SJCRH30 (cell line): ENCODE measurements around the gene MLLT3. TPM values are rescaled to one million over a fixed set of nuclear protein-coding genes. Genes with fewer than 3 reads are reported as not detected.

Source experiments
- DNase-seq, 2 experiments: peaks; one replicate each; pipeline ENCODE4 v3.0.0-alpha.2; 2015 to 2020
- H3K27ac ChIP-seq: fragments of 250-450 bp; sonication (Bioruptor Pico); 2 replicates; pipeline ENCODE4 v1.5.1; 2020; ENCODE audit warnings: mild to moderate bottlenecking, moderate library complexity
- H3K27me3 ChIP-seq: fragments of 250-450 bp; sonication (Bioruptor Pico); 2 replicates; pipeline ENCODE4 v1.5.1; 2020; ENCODE audit warnings: mild to moderate bottlenecking, moderate library complexity
- H3K36me3 ChIP-seq: fragments of 250-450 bp; sonication (Bioruptor Pico); 2 replicates; pipeline ENCODE4 v1.5.1; 2020; ENCODE audit warnings: mild to moderate bottlenecking, moderate library complexity
- H3K4me1 ChIP-seq: fragments of 250-450 bp; sonication (Bioruptor Pico); 2 replicates; pipeline ENCODE4 v1.5.1; 2020; ENCODE audit warnings: mild to moderate bottlenecking, moderate library complexity
- H3K4me3 ChIP-seq: fragments of 250-450 bp; sonication (Bioruptor Pico); 2 replicates; pipeline ENCODE4 v1.5.1; 2020; ENCODE audit warnings: mild to moderate bottlenecking, moderate library complexity
- H3K9me3 ChIP-seq: fragments of 250-450 bp; sonication (Bioruptor Pico); replicated peaks from 2 replicates; pipeline ENCODE4 v1.5.1; 2020; ENCODE audit warnings: mild to moderate bottlenecking, moderate library complexity
- total RNA-seq: library from RNA; depleted of rRNA; stranded (reverse); fragments of >200 nt; shearing (Covaris generic); gene quantifications from 2 replicates; pipeline ENCODE4 v1.2.3, GENCODE V29; 2014

The MLLT3 gene
- total RNA-seq, 1 experiment from 2014 or later, result 30.9 TPM

GRCh38 chr9:20391208-20391607 lies 231.1 kb downstream of the MLLT3 start:
- H3K4me1 ChIP-seq, result peaks cover 5% of the 10 kb centered on the region
- no peak overlapping the region for H3K27ac ChIP-seq
- no peak for DNase-seq
- no peaks in the 10 kb centered on the region for H3K36me3 ChIP-seq
- no peaks in the 10 kb centered on the region for H3K27me3 ChIP-seq
- no peak overlapping the region for H3K4me3 ChIP-seq
- no peaks in the 10 kb centered on the region for H3K9me3 ChIP-seq

GRCh38 chr9:20390400-20390799 lies 231.9 kb downstream of the MLLT3 start:
- peaks cover 5% of the 10 kb centered on the region for H3K4me1 ChIP-seq
- H3K36me3 ChIP-seq, result no peaks in the 10 kb centered on the region
- H3K9me3 ChIP-seq, result no peaks in the 10 kb centered on the region
- no peaks in the 10 kb centered on the region for H3K27me3 ChIP-seq
- no peak overlapping the region for H3K4me3 ChIP-seq
- DNase-seq, result no peak
- H3K27ac ChIP-seq, result no peak overlapping the region

GRCh38 chr9:20387062-20387461 lies 235.2 kb downstream of the MLLT3 start:
- Histone ChIP-seq H3K4me3 (no peak overlapping the region), H3K4me1 (peaks cover 8% of the 10 kb centered on the region), H3K36me3 (no peaks in the 10 kb centered on the region), H3K27me3 (no peaks in the 10 kb centered on the region), H3K9me3 (no peaks in the 10 kb centered on the region), H3K27ac (no peak overlapping the region)
- DNase-seq, result no peak

- H3K4me1 ChIP-seq, result peaks cover 16% of the 10 kb centered on the region
- DNase-seq, result no peak
- H3K4me3 ChIP-seq, result no peak overlapping the region
- H3K27ac ChIP-seq, result no peak overlapping the region
- H3K9me3 ChIP-seq, result no peaks in the 10 kb centered on the region
- H3K27me3 ChIP-seq, result no peaks in the 10 kb centered on the region
- no peaks in the 10 kb centered on the region for H3K36me3 ChIP-seq
Observed at GRCh38 chr9:20384642-20385041, 237.7 kb downstream of the MLLT3 start.

GRCh38 chr9:20382460-20383071 lies 239.7 kb downstream of the MLLT3 start:
- peak; percentile 22 to 74 for DNase-seq
- H3K9me3 ChIP-seq, result no peaks in the 10 kb centered on the region
- H3K4me3 ChIP-seq, result no peak overlapping the region
- peaks cover 25% of the 10 kb centered on the region for H3K4me1 ChIP-seq
- H3K27me3 ChIP-seq, result no peaks in the 10 kb centered on the region
- no peaks in the 10 kb centered on the region for H3K36me3 ChIP-seq
- H3K27ac ChIP-seq, result peak overlapping the region; percentile 2; the same call in 1 of the 2 replicates

- no peak overlapping the region for H3K4me3 ChIP-seq
- DNase-seq, result no peak
- no peaks in the 10 kb centered on the region for H3K27me3 ChIP-seq
- no peaks in the 10 kb centered on the region for H3K9me3 ChIP-seq
- H3K36me3 ChIP-seq, result no peaks in the 10 kb centered on the region
- H3K4me1 ChIP-seq, result peaks cover 25% of the 10 kb centered on the region
- no peak overlapping the region for H3K27ac ChIP-seq
Observed at GRCh38 chr9:20380546-20380945, 241.8 kb downstream of the MLLT3 start.

GRCh38 chr9:20379804-20380225 lies 242.5 kb downstream of the MLLT3 start:
- DNase-seq, result no peak
- no peaks in the 10 kb centered on the region for H3K27me3 ChIP-seq
- H3K9me3 ChIP-seq, result no peaks in the 10 kb centered on the region
- no peak overlapping the region for H3K27ac ChIP-seq
- H3K4me3 ChIP-seq, result no peak overlapping the region
- H3K4me1 ChIP-seq, result peaks cover 25% of the 10 kb centered on the region
- no peaks in the 10 kb centered on the region for H3K36me3 ChIP-seq

GRCh38 chr9:20378851-20379250 lies 243.4 kb downstream of the MLLT3 start:
- H3K9me3 ChIP-seq, result no peaks in the 10 kb centered on the region
- no peak for DNase-seq
- no peaks in the 10 kb centered on the region for H3K27me3 ChIP-seq
- no peak overlapping the region for H3K4me3 ChIP-seq
- no peaks in the 10 kb centered on the region for H3K36me3 ChIP-seq
- no peak overlapping the region for H3K27ac ChIP-seq
- peaks cover 25% of the 10 kb centered on the region for H3K4me1 ChIP-seq

GRCh38 chr9:20377790-20378189 lies 244.5 kb downstream of the MLLT3 start:
- Histone ChIP-seq H3K9me3 (no peaks in the 10 kb centered on the region), H3K27ac (no peak overlapping the region), H3K4me3 (no peak overlapping the region), H3K36me3 (no peaks in the 10 kb centered on the region), H3K4me1 (peaks cover 29% of the 10 kb centered on the region), H3K27me3 (no peaks in the 10 kb centered on the region)
- no peak for DNase-seq

GRCh38 chr9:20376731-20377375 lies 245.4 kb downstream of the MLLT3 start:
- no peak overlapping the region for H3K27ac ChIP-seq
- H3K27me3 ChIP-seq, result no peaks in the 10 kb centered on the region
- H3K4me3 ChIP-seq, result no peak overlapping the region
- H3K9me3 ChIP-seq, result no peaks in the 10 kb centered on the region
- DNase-seq, result no peak
- peaks cover 28% of the 10 kb centered on the region for H3K4me1 ChIP-seq
- H3K36me3 ChIP-seq, result no peaks in the 10 kb centered on the region

- H3K4me1 ChIP-seq, result peaks cover 26% of the 10 kb centered on the region
- no peak overlapping the region for H3K27ac ChIP-seq
- no peaks in the 10 kb centered on the region for H3K36me3 ChIP-seq
- no peaks in the 10 kb centered on the region for H3K9me3 ChIP-seq
- no peaks in the 10 kb centered on the region for H3K27me3 ChIP-seq
- no peak overlapping the region for H3K4me3 ChIP-seq
- no peak for DNase-seq
Observed at GRCh38 chr9:20376042-20376441, 246.3 kb downstream of the MLLT3 start.

- Histone ChIP-seq H3K27me3 (no peaks in the 10 kb centered on the region), H3K36me3 (no peaks in the 10 kb centered on the region), H3K9me3 (no peaks in the 10 kb centered on the region), H3K27ac (peak overlapping the region; percentile 34), H3K4me3 (no peak overlapping the region), H3K4me1 (peaks cover 12% of the 10 kb centered on the region)
- DNase-seq, result peak; percentile 63 to 83
Observed at GRCh38 chr9:20373263-20373662, 249.0 kb downstream of the MLLT3 start.

- H3K4me1 ChIP-seq, result peaks cover 15% of the 10 kb centered on the region
- H3K27me3 ChIP-seq, result no peaks in the 10 kb centered on the region
- DNase-seq, result no peak
- H3K27ac ChIP-seq, result no peak overlapping the region
- H3K9me3 ChIP-seq, result no peaks in the 10 kb centered on the region
- no peak overlapping the region for H3K4me3 ChIP-seq
- H3K36me3 ChIP-seq, result no peaks in the 10 kb centered on the region
Observed at GRCh38 chr9:20369391-20369790, 252.9 kb downstream of the MLLT3 start.

- no peaks in the 10 kb centered on the region for H3K27me3 ChIP-seq
- no peak overlapping the region for H3K4me3 ChIP-seq
- no peak for DNase-seq
- H3K4me1 ChIP-seq, result peaks cover 12% of the 10 kb centered on the region
- H3K9me3 ChIP-seq, result no peaks in the 10 kb centered on the region
- H3K27ac ChIP-seq, result no peak overlapping the region
- no peaks in the 10 kb centered on the region for H3K36me3 ChIP-seq
Observed at GRCh38 chr9:20367855-20368254, 254.4 kb downstream of the MLLT3 start.

- Histone ChIP-seq H3K4me3 (no peak overlapping the region), H3K36me3 (no peaks in the 10 kb centered on the region), H3K9me3 (no peaks in the 10 kb centered on the region), H3K27me3 (no peaks in the 10 kb centered on the region), H3K27ac (no peak overlapping the region), H3K4me1 (peaks cover 9% of the 10 kb centered on the region)
- DNase-seq, result no peak
Observed at GRCh38 chr9:20364959-20365358, 257.3 kb downstream of the MLLT3 start.

GRCh38 chr9:20363233-20363632 lies 259.1 kb downstream of the MLLT3 start:
- no peak overlapping the region for H3K4me3 ChIP-seq
- DNase-seq, result no peak
- H3K9me3 ChIP-seq, result no peaks in the 10 kb centered on the region

More at GRCh38 chr9:20363233-20363632, 259.1 kb downstream of the MLLT3 start:
- H3K36me3 ChIP-seq, result no peaks in the 10 kb centered on the region
- peaks cover 9% of the 10 kb centered on the region for H3K4me1 ChIP-seq
- no peak overlapping the region for H3K27ac ChIP-seq
- H3K27me3 ChIP-seq, result no peaks in the 10 kb centered on the region
